ENCODE data around the gene PTPN3.

- TF ChIP-seq EZH2phosphoT487 (conservative IDR thresholded peaks at IDR 0.05; ENCODE audit: low read length) (no peak), CTCF (IDR thresholded peaks at IDR 0.05; ENCODE audit: insufficient read depth, low read length, poor library complexity, severe bottlenecking) (no peak)
Observed at GRCh38 chr9:109342878-109343277, 155.2 kb downstream of the PTPN3 start.

Measured in SU-DHL-6 (cell line).